HEK293 (cell line): ENCODE results near the gene NAALADL2.

Experiments used
- CTCF ChIA-PET: fragments of 350-600 bp; formaldehyde crosslinking; extraction: SDS; loops from one replicate; lab custom pipeline; 2021; ENCODE audit warnings: antibody characterized with exemption; lab: Yijun Ruan, JAX
- POLR2A ChIA-PET: fragments of 300-600 bp; formaldehyde crosslinking; extraction: SDS; loops from one replicate; lab custom pipeline; 2020; ENCODE audit warnings: antibody characterized with exemption, inconsistent platforms; lab: Yijun Ruan, JAX
- H3K27ac ChIP-seq: fragments of 200-500 bp; sonication (Bioruptor generic); 2 replicates; pipeline ENCODE4 v1.5.1; 2014; ENCODE audit warnings: low read depth, low read length, control low read depth, inconsistent platforms; ENCODE audit errors: extremely low read depth
- H3K36me3 ChIP-seq, 2 experiments: fragments of 200-500 bp in 1 of 2; sonication (Bioruptor generic) in 1 of 2; 1 replicate in 1 of 2; 2 replicates in 1 of 2; pipeline ENCODE4 v1.5.1; 2014 to 2017; ENCODE audit warnings: inconsistent platforms in 2 of 2, low read length in 2 of 2; ENCODE audit not compliant: control insufficient read depth in 2 of 2, insufficient read depth in 1 of 2
- H3K4me1 ChIP-seq: fragments of 200-500 bp; sonication (Bioruptor generic); 2 replicates; pipeline ENCODE4 v1.5.1; 2014; ENCODE audit warnings: mild to moderate bottlenecking, low read length, inconsistent platforms; ENCODE audit not compliant: control insufficient read depth, insufficient read depth
- H3K4me3 ChIP-seq: 2 replicates; pipeline ENCODE4 v1.5.1; 2011; ENCODE audit warnings: low read depth, mild to moderate bottlenecking, control low read depth, low read length, moderate library complexity
- H3K9me3 ChIP-seq: fragments of 200-500 bp; sonication (Bioruptor generic); 2 replicates; pipeline ENCODE4 v1.5.1; 2014; ENCODE audit warnings: low read depth, low read length, inconsistent platforms; ENCODE audit not compliant: control insufficient read depth, insufficient read depth
- AEBP2 ChIP-seq: fragments of 450-650 bp; formaldehyde crosslinking; IDR thresholded peaks from 2 replicates; pipeline ENCODE4 v1.5.1; 2016; ENCODE audit warnings: missing biosample characterization, missing genetic modification characterization, borderline replicate concordance
- GLIS1 ChIP-seq: fragments of 450-650 bp; formaldehyde crosslinking; IDR thresholded peaks from 2 replicates; pipeline ENCODE4 v1.5.1; 2016; ENCODE audit warnings: missing biosample characterization, missing genetic modification characterization
- KLF16 ChIP-seq: fragments of 450-650 bp; formaldehyde crosslinking; IDR thresholded peaks from 2 replicates; pipeline ENCODE4 v1.5.1; 2017; ENCODE audit warnings: missing biosample characterization, missing genetic modification characterization
- OVOL3 ChIP-seq: fragments of 450-650 bp; formaldehyde crosslinking; IDR thresholded peaks from 2 replicates; pipeline ENCODE4 v1.5.1; 2016; ENCODE audit warnings: missing biosample characterization, missing genetic modification characterization
- SALL2 ChIP-seq: fragments of 450-650 bp; formaldehyde crosslinking; IDR thresholded peaks from 2 replicates; pipeline ENCODE4 v1.5.0; 2017; ENCODE audit warnings: missing biosample characterization, mild to moderate bottlenecking, missing genetic modification characterization, borderline replicate concordance
- SP3 ChIP-seq: fragments of 450-650 bp; formaldehyde crosslinking; IDR thresholded peaks from 2 replicates; pipeline ENCODE4 v1.5.1; 2016; ENCODE audit warnings: missing biosample characterization, missing genetic modification characterization
- ZBTB20 ChIP-seq: fragments of 450-650 bp; formaldehyde crosslinking; IDR thresholded peaks from 2 replicates; pipeline ENCODE4 v1.5.1; 2016; ENCODE audit warnings: missing biosample characterization, missing genetic modification characterization
- ZNF133 ChIP-seq: fragments of 450-650 bp; formaldehyde crosslinking; IDR thresholded peaks from 2 replicates; pipeline ENCODE4 v1.5.1; 2016; ENCODE audit warnings: missing biosample characterization, missing genetic modification characterization
- ZNF174 ChIP-seq: fragments of 450-650 bp; formaldehyde crosslinking; IDR thresholded peaks from 2 replicates; pipeline ENCODE4 v1.5.0; 2017; ENCODE audit warnings: missing biosample characterization, mild to moderate bottlenecking, missing genetic modification characterization
- ZNF26 ChIP-seq: fragments of 450-650 bp; formaldehyde crosslinking; IDR thresholded peaks from 2 replicates; pipeline ENCODE4 v1.5.1; 2016; ENCODE audit warnings: missing biosample characterization, missing genetic modification characterization
- ZNF280C ChIP-seq: fragments of 450-650 bp; formaldehyde crosslinking; IDR thresholded peaks from 2 replicates; pipeline ENCODE4 v1.5.1; 2016; ENCODE audit warnings: missing biosample characterization, missing genetic modification characterization
- ZNF394 ChIP-seq: fragments of 450-650 bp; formaldehyde crosslinking; IDR thresholded peaks from 2 replicates; pipeline ENCODE4 v1.5.1; 2016; ENCODE audit warnings: missing biosample characterization, missing genetic modification characterization, mild to moderate bottlenecking, moderate library complexity, borderline replicate concordance
- ZNF449 ChIP-seq: fragments of 450-650 bp; formaldehyde crosslinking; IDR thresholded peaks from 2 replicates; pipeline ENCODE4 v1.5.1; 2017; ENCODE audit warnings: missing biosample characterization, mild to moderate bottlenecking, missing genetic modification characterization, moderate library complexity
- ZNF514 ChIP-seq: fragments of 450-650 bp; formaldehyde crosslinking; IDR thresholded peaks from 2 replicates; pipeline ENCODE4 v1.5.1; 2016; ENCODE audit warnings: missing biosample characterization, missing genetic modification characterization
- ZNF585B ChIP-seq: fragments of 450-650 bp; formaldehyde crosslinking; IDR thresholded peaks from 2 replicates; pipeline ENCODE4 v1.5.1; 2016; ENCODE audit warnings: missing biosample characterization, missing genetic modification characterization
- ZNF621 ChIP-seq: fragments of 450-650 bp; formaldehyde crosslinking; IDR thresholded peaks from 2 replicates; pipeline ENCODE4 v1.5.1; 2017; ENCODE audit warnings: missing biosample characterization, missing genetic modification characterization
- ZNF629 ChIP-seq: fragments of 450-650 bp; formaldehyde crosslinking; IDR thresholded peaks from 2 replicates; pipeline ENCODE4 v1.5.1; 2017; ENCODE audit warnings: missing biosample characterization, missing genetic modification characterization
- ZNF792 ChIP-seq: fragments of 450-650 bp; formaldehyde crosslinking; IDR thresholded peaks from 2 replicates; pipeline ENCODE4 v1.5.1; 2016; ENCODE audit warnings: missing biosample characterization, missing genetic modification characterization
- ZSCAN16 ChIP-seq: fragments of 450-650 bp; formaldehyde crosslinking; IDR thresholded peaks from 2 replicates; pipeline ENCODE4 v1.5.1; 2016; ENCODE audit warnings: missing biosample characterization, missing genetic modification characterization
- TF ChIP-seq, protein P1 (sequence below): fragments of 450-650 bp; formaldehyde crosslinking; IDR thresholded peaks from 2 replicates; pipeline ENCODE4 v1.5.1; 2017; ENCODE audit warnings: missing biosample characterization, missing genetic modification characterization
- TF ChIP-seq, protein P2 (sequence below): fragments of 450-650 bp; formaldehyde crosslinking; IDR thresholded peaks from 2 replicates; pipeline ENCODE4 v1.5.1; 2016; ENCODE audit warnings: missing biosample characterization, missing genetic modification characterization
- TF ChIP-seq, protein P3 (sequence below): fragments of 450-650 bp; formaldehyde crosslinking; IDR thresholded peaks from 2 replicates; pipeline ENCODE4 v1.5.1; 2016; ENCODE audit warnings: missing biosample characterization, missing genetic modification characterization
- TF ChIP-seq, protein P4 (sequence below): fragments of 450-650 bp; formaldehyde crosslinking; IDR thresholded peaks from 2 replicates; pipeline ENCODE4 v1.5.1; 2016; ENCODE audit warnings: missing biosample characterization, missing genetic modification characterization

NAALADL2 gene

GRCh38 chr3:175619369-175619768 is 760.2 kb downstream of the NAALADL2 start (continued):
- TF ChIP-seq, protein P1, sequence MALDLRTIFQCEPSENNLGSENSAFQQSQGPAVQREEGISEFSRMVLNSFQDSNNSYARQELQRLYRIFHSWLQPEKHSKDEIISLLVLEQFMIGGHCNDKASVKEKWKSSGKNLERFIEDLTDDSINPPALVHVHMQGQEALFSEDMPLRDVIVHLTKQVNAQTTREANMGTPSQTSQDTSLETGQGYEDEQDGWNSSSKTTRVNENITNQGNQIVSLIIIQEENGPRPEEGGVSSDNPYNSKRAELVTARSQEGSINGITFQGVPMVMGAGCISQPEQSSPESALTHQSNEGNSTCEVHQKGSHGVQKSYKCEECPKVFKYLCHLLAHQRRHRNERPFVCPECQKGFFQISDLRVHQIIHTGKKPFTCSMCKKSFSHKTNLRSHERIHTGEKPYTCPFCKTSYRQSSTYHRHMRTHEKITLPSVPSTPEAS (tag by site-specific recombination) = no peak
- TF ChIP-seq ZSCAN16 (tag by site-specific recombination) (no peak), OVOL3 (tag by site-specific recombination) (no peak), GLIS1 (tag by site-specific recombination) (no peak), ZNF514 (tag by site-specific recombination) (no peak), KLF16 (tag by site-specific recombination) (no peak), ZNF629 (no peak), ZNF280C (tag by site-specific recombination) (no peak), ZNF585B (tag by site-specific recombination) (no peak), ZNF26 (tag by site-specific recombination) (no peak), ZNF133 (tag by site-specific recombination) (no peak), ZBTB20 (no peak), SP3 (tag by site-specific recombination) (no peak)
- TF ChIP-seq, protein P2, sequence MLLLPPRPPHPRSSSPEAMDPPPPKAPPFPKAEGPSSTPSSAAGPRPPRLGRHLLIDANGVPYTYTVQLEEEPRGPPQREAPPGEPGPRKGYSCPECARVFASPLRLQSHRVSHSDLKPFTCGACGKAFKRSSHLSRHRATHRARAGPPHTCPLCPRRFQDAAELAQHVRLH (tag by site-specific recombination) = no peak

DNA sequence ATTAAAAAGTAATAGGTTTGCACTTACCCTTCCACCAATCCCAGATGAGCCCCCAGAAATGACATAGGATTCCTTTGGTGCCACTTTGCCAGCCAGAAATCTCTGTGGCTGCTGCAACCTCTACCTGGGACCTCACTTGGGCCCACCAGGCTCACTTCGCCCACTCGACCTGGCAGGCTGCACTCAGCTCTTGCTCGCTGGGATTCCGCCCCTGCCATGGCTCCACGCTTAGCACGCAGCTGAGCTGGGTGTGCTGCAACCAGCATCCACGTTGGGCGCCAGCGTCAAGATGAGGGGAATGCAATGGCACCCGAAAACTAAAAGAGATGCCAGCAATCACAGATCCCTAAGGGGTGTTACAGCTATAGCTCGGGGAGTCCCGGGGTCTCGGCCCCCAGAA is 761.0 kb downstream of the NAALADL2 start:
- Histone ChIP-seq H3K27ac (no peak overlapping the region), H3K36me3 (no peaks in the 10 kb centered on the region), H3K4me1 (no peaks in the 10 kb centered on the region), H3K9me3 (no peaks in the 10 kb centered on the region), H3K4me3 (no peak overlapping the region)
- POLR2A ChIA-PET = no interaction called here
- CTCF ChIA-PET = no interaction called here
- no peak for TF ChIP-seq ZNF621 (tag by site-specific recombination)
- no peak for TF ChIP-seq ZNF174 (tag by site-specific recombination)
- TF ChIP-seq, protein P3, sequence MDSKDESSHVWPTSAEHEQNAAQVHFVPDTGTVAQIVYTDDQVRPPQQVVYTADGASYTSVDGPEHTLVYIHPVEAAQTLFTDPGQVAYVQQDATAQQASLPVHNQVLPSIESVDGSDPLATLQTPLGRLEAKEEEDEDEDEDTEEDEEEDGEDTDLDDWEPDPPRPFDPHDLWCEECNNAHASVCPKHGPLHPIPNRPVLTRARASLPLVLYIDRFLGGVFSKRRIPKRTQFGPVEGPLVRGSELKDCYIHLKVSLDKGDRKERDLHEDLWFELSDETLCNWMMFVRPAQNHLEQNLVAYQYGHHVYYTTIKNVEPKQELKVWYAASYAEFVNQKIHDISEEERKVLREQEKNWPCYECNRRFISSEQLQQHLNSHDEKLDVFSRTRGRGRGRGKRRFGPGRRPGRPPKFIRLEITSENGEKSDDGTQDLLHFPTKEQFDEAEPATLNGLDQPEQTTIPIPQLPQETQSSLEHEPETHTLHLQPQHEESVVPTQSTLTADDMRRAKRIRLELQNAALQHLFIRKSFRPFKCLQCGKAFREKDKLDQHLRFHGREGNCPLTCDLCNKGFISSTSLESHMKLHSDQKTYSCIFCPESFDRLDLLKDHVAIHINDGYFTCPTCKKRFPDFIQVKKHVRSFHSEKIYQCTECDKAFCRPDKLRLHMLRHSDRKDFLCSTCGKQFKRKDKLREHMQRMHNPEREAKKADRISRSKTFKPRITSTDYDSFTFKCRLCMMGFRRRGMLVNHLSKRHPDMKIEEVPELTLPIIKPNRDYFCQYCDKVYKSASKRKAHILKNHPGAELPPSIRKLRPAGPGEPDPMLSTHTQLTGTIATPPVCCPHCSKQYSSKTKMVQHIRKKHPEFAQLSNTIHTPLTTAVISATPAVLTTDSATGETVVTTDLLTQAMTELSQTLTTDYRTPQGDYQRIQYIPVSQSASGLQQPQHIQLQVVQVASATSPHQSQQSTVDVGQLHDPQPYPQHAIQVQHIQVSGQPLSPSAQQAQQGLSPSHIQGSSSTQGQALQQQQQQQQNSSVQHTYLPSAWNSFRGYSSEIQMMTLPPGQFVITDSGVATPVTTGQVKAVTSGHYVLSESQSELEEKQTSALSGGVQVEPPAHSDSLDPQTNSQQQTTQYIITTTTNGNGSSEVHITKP = no peak
- no peak for TF ChIP-seq ZSCAN16 (tag by site-specific recombination)
- TF ChIP-seq, protein P4, sequence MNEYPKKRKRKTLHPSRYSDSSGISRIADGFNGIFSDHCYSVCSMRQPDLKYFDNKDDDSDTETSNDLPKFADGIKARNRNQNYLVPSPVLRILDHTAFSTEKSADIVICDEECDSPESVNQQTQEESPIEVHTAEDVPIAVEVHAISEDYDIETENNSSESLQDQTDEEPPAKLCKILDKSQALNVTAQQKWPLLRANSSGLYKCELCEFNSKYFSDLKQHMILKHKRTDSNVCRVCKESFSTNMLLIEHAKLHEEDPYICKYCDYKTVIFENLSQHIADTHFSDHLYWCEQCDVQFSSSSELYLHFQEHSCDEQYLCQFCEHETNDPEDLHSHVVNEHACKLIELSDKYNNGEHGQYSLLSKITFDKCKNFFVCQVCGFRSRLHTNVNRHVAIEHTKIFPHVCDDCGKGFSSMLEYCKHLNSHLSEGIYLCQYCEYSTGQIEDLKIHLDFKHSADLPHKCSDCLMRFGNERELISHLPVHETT (tag by site-specific recombination) = no peak
- TF ChIP-seq ZNF792 (tag by site-specific recombination) = no peak
- TF ChIP-seq ZNF394 (tag by site-specific recombination) = no peak
- no peak for TF ChIP-seq OVOL3 (tag by site-specific recombination)
- no peak for TF ChIP-seq SALL2 (tag by site-specific recombination)
- TF ChIP-seq ZNF449 (tag by site-specific recombination) = no peak
- TF ChIP-seq AEBP2 (tag by site-specific recombination) = no peak
- TF ChIP-seq ZBTB20 = no peak
